AG09319 (cell line): ENCODE results near the gene PRR19.
"Not testable (repeated sequence)": the region's sequence is repeated elsewhere in the genome, so short reads cannot be mapped to it uniquely, and the experiment has no call there.

Experiments
- DNase-seq: peaks from one replicate; pipeline ENCODE4 v3.0.0-alpha.2; 2010; ENCODE audit warnings: low read depth; ENCODE audit errors: extremely low read depth
- TF ChIP-seq, protein P1 (sequence below): IDR thresholded peaks from 2 replicates; pipeline ENCODE4 v1.5.1; 2011; ENCODE audit warnings: low read depth, mild to moderate bottlenecking, inconsistent platforms, low read length, moderate library complexity

Gene PRR19

GRCh38 chr19:42332059-42332458 is 30.1 kb downstream of the PRR19 start:
- DNase-seq = no peak
- TF ChIP-seq, protein P1, sequence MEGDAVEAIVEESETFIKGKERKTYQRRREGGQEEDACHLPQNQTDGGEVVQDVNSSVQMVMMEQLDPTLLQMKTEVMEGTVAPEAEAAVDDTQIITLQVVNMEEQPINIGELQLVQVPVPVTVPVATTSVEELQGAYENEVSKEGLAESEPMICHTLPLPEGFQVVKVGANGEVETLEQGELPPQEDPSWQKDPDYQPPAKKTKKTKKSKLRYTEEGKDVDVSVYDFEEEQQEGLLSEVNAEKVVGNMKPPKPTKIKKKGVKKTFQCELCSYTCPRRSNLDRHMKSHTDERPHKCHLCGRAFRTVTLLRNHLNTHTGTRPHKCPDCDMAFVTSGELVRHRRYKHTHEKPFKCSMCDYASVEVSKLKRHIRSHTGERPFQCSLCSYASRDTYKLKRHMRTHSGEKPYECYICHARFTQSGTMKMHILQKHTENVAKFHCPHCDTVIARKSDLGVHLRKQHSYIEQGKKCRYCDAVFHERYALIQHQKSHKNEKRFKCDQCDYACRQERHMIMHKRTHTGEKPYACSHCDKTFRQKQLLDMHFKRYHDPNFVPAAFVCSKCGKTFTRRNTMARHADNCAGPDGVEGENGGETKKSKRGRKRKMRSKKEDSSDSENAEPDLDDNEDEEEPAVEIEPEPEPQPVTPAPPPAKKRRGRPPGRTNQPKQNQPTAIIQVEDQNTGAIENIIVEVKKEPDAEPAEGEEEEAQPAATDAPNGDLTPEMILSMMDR = no peak

DNA sequence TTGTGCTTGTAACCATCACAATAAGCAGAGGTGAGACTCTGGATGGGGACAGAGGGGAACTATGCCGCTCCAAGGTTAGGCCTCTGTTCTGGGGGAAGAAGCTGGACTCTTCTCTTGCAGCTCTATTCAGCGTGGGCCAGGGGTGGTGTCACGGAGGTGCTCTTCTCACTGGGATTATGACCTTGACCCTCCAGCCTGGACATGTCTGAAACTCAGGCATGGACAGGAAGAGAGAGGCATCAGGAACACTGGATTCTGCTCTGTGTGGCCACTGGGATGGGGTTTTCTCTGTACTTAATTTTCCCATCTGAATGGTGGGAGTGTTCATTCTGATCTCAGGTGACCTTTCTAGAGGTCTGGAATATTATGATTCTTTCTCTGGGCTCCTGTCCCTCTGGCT is 31.1 kb downstream of the PRR19 start:
- TF ChIP-seq, protein P1 = no peak
- no peak for DNase-seq

GRCh38 chr19:42333975-42334696 is 32.2 kb downstream of the PRR19 start:
- no peak for DNase-seq
- TF ChIP-seq, protein P1 = no peak

DNA sequence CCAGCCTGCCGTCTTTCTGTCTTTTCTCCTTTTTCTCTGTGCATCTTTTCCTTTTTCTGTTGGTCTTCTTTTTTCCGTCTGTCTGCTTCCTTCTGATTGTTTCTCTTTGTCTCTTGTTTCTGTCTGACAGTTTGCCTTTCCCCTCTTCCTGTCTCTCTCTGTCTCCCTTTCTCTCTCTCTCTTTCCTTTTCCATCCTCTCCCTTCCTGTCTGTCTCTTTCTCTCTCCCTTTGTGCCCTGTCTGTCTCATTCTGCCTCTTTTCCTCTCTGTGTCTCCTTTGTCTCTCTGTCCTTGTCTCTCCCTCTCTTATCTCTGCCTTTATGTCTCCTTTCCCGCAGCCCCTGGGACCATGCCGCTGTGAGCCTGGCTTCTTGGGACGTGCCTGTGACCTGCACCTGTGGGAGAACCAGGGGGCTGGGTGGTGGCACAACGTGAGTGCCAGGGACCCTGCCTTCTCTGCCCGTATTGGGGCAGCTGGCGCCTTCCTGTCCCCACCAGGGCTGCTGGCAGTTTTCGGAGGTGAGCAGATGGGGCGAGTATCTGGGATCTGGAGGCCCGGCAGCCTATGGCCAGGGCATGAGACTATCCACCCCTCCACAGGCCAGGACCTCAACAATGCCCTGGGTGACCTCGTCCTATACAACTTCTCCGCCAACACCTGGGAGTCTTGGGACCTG is 32.9 kb downstream of the PRR19 start:
- TF ChIP-seq, protein P1 = no peak

GRCh38 chr19:42335374-42335936 is 33.5 kb downstream of the PRR19 start:
- TF ChIP-seq, protein P1 = no peak
- no peak for DNase-seq

More for the DNA sequence above, 32.9 kb downstream of the PRR19 start:
- no peak for DNase-seq

DNA sequence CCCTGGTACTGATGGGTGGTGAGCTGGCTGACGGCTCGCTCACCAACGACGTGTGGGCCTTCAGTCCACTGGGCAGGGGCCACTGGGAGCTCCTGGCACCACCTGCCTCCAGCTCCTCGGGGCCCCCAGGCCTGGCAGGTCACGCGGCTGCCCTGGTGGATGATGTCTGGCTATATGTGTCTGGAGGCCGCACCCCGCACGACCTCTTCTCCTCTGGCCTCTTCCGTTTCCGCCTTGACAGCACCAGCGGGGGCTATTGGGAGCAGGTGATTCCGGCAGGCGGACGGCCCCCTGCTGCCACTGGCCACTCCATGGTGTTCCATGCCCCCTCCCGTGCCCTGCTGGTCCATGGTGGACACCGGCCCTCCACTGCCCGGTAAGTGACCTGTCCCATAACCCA is 34.0 kb downstream of the PRR19 start:
- TF ChIP-seq, protein P1 = no peak
- no peak for DNase-seq

GRCh38 chr19:42339126-42339860 is 37.4 kb downstream of the PRR19 start:
- not testable (repeated sequence) for DNase-seq

- DNase-seq = not testable (repeated sequence)
Observed at GRCh38 chr19:42339922-42340321, 38.0 kb downstream of the PRR19 start.
